SK-N-SH treated with all-trans-retinoic acid at 6 μM for 48 hours (cell line): ENCODE measurements around the gene TPRN.

Experiments used
- ATAC-seq: fragments of 200-7000 bp; cut with Tn5 transposase; 3 replicates; pipeline ENCODE4 v1.9.1; 2020; ENCODE audit warnings: mild to moderate bottlenecking, moderate library complexity
- ARNTL ChIP-seq: fragments of 450-650 bp; formaldehyde crosslinking; IDR thresholded peaks from 2 replicates; pipeline ENCODE4 v1.5.0; 2020; ENCODE audit warnings: low read depth, mild to moderate bottlenecking, moderate library complexity, borderline replicate concordance
- BACH2 ChIP-seq: fragments of 250-450 bp; sonication (Bioruptor Pico); IDR thresholded peaks from 2 replicates; pipeline ENCODE4 v1.9.0; 2021; ENCODE audit warnings: mild to moderate bottlenecking, borderline replicate concordance
- CREB5 ChIP-seq: fragments of 250-450 bp; sonication (Bioruptor Pico); IDR thresholded peaks from 2 replicates; pipeline ENCODE4 v1.5.1; 2020; ENCODE audit warnings: low read depth, mild to moderate bottlenecking, moderate library complexity
- CSDC2 ChIP-seq: fragments of 250-450 bp; sonication (Bioruptor Pico); IDR thresholded peaks from 2 replicates; pipeline ENCODE4 v1.5.0; 2020; ENCODE audit warnings: mild to moderate bottlenecking, moderate library complexity
- CSRNP3 ChIP-seq: fragments of 250-450 bp; sonication (Bioruptor Pico); IDR thresholded peaks from 2 replicates; pipeline ENCODE4 v1.5.1; 2021; ENCODE audit warnings: mild to moderate bottlenecking, moderate library complexity
- ESRRG ChIP-seq: fragments of 250-450 bp; sonication (Bioruptor Pico); IDR thresholded peaks from 2 replicates; pipeline ENCODE4 v1.6.1; 2021; ENCODE audit warnings: mild to moderate bottlenecking
- GLIS3 ChIP-seq: fragments of 250-450 bp; sonication (Bioruptor Pico); IDR thresholded peaks from 2 replicates; pipeline ENCODE4 v1.5.0; 2020; ENCODE audit warnings: mild to moderate bottlenecking, moderate library complexity
- ISL1 ChIP-seq: fragments of 250-450 bp; sonication (Bioruptor Pico); IDR thresholded peaks from 2 replicates; pipeline ENCODE4 v2.1.2; 2022; ENCODE audit warnings: mild to moderate bottlenecking, moderate library complexity
- OSR1 ChIP-seq: fragments of 250-450 bp; sonication (Bioruptor Pico); IDR thresholded peaks from 2 replicates; pipeline ENCODE4 v1.8.0; 2022; ENCODE audit warnings: moderate library complexity, mild to moderate bottlenecking, inconsistent platforms
- POU6F1 ChIP-seq: fragments of 250-450 bp; sonication (Bioruptor Pico); IDR thresholded peaks from 2 replicates; pipeline ENCODE4 v1.8.0; 2021; ENCODE audit warnings: low read depth, mild to moderate bottlenecking, moderate library complexity, borderline replicate concordance
- RARB ChIP-seq: fragments of 250-450 bp; sonication (Bioruptor Pico); IDR thresholded peaks from 2 replicates; pipeline ENCODE4 v1.8.0; 2021; ENCODE audit warnings: mild to moderate bottlenecking, moderate library complexity
- TCF4 ChIP-seq: fragments of 250-450 bp; sonication (Bioruptor Pico); IDR thresholded peaks from 2 replicates; pipeline ENCODE4 v1.8.0; 2021; ENCODE audit warnings: mild to moderate bottlenecking, moderate library complexity, borderline replicate concordance
- TSHZ2 ChIP-seq: fragments of 250-450 bp; sonication (Bioruptor Pico); IDR thresholded peaks from 2 replicates; pipeline ENCODE4 v1.5.0; 2020; ENCODE audit warnings: mild to moderate bottlenecking, moderate library complexity
- ZC3H10 ChIP-seq: fragments of 250-450 bp; sonication (Bioruptor Pico); IDR thresholded peaks from 2 replicates; pipeline ENCODE4 v1.5.1; 2021; ENCODE audit warnings: mild to moderate bottlenecking, moderate library complexity
- ZNF565 ChIP-seq: fragments of 450-650 bp; formaldehyde crosslinking; conservative IDR thresholded peaks from 2 replicates; pipeline ENCODE4 v1.5.0; 2020; ENCODE audit warnings: low read depth, mild to moderate bottlenecking, moderate library complexity
- ZNF70 ChIP-seq: fragments of 450-650 bp; formaldehyde crosslinking; IDR thresholded peaks from 2 replicates; pipeline ENCODE4 v1.5.0; 2020; ENCODE audit warnings: mild to moderate bottlenecking, moderate library complexity

Gene TPRN

GRCh38 chr9:137189297-137190295, 10.9 kb downstream of the TPRN start:
- no peak; the same call in 2 of the 3 replicates for ATAC-seq

GRCh38 chr9:137188490-137189296, 11.8 kb downstream of the TPRN start, which contains the start of the genes ANAPC2 and SSNA1:
Gene ANAPC2, minus strand, starts transcription at chr9:137188560. Its CDS starts 28 bp downstream, at chr9:137188532.
Gene SSNA1, plus strand, starts transcription at chr9:137188676. Its CDS starts 51 bp downstream, at chr9:137188727.
- no peak for TF ChIP-seq RARB (CRISPR knock-in tag)
- peak; percentile 66 for TF ChIP-seq ZNF70 (CRISPR knock-in tag)
- no peak for TF ChIP-seq ARNTL (CRISPR knock-in tag)
- no peak for TF ChIP-seq TSHZ2
- no peak for TF ChIP-seq TCF4 (CRISPR knock-in tag)
- peak; percentile 86 for ATAC-seq

More at GRCh38 chr9:137189297-137190295, 10.9 kb downstream of the TPRN start:
- no peak for TF ChIP-seq POU6F1 (CRISPR knock-in tag)
- TF ChIP-seq CSDC2 = no peak
- TF ChIP-seq TSHZ2 = no peak
- TF ChIP-seq CREB5 (CRISPR knock-in tag) = no peak

GRCh38 chr9:137188086-137188489, 12.5 kb downstream of the TPRN start:
- no peak for TF ChIP-seq BACH2 (CRISPR knock-in tag)
- TF ChIP-seq CSRNP3 (CRISPR knock-in tag) = no peak
- no peak for TF ChIP-seq ISL1 (CRISPR knock-in tag)
- no peak for TF ChIP-seq ZNF565 (CRISPR knock-in tag)
- no peak for TF ChIP-seq TSHZ2
- TF ChIP-seq ZNF70 (CRISPR knock-in tag) = no peak
- no peak for TF ChIP-seq ZC3H10
- no peak for TF ChIP-seq RARB (CRISPR knock-in tag)
- TF ChIP-seq ARNTL (CRISPR knock-in tag) = no peak
- TF ChIP-seq TCF4 (CRISPR knock-in tag) = no peak
- TF ChIP-seq GLIS3 (CRISPR knock-in tag) = no peak
- no peak for TF ChIP-seq OSR1 (CRISPR knock-in tag)
- TF ChIP-seq ESRRG (CRISPR knock-in tag) = no peak
- no peak for TF ChIP-seq CSDC2
- ATAC-seq = peak; percentile 13
